ENCODE results near the gene STARD13. TPM values are rescaled to one million over a fixed set of nuclear protein-coding genes. Genes with fewer than 3 reads are reported as not detected.

STARD13 gene
- total RNA-seq, 1 experiment from 2014 or later = 4.1 TPM

GRCh38 chr13:33207615-33207961 lies 78.0 kb downstream of the STARD13 start:
- H2AFZ ChIP-seq (ENCODE audit: low read depth, low read length, poor library complexity, severe bottlenecking) = no peak overlapping the region
- no TSS peak for BruUV-seq (replicated peaks)
- H3K9me3 ChIP-seq (ENCODE audit: control insufficient read depth in 1 of 2, insufficient read depth in 1 of 2, low read depth in 1 of 2, low read length in 2 of 2) = no peaks in the 10 kb centered on the region
- TF ChIP-seq SP1 (IDR thresholded peaks at IDR 0.05; ENCODE audit: low read depth) (no peak), MAX (IDR thresholded peaks at IDR 0.05) (no peak), TCF7L2 (IDR thresholded peaks at IDR 0.05; ENCODE audit: borderline replicate concordance, extremely low read depth, insufficient read depth, insufficient read length) (no peak), CEBPB (IDR thresholded peaks at IDR 0.05; ENCODE audit: low read depth) (no peak), ATF3 (IDR thresholded peaks at IDR 0.05) (no peak)
- no peaks in the 10 kb centered on the region for H3K36me3 ChIP-seq (ENCODE audit: control insufficient read depth in 1 of 2, insufficient read depth in 2 of 2, low read length in 2 of 2)
- no peaks in the 10 kb centered on the region for H3K9me2 ChIP-seq (ENCODE audit: insufficient read depth)
- H3K27me3 ChIP-seq (ENCODE audit: insufficient read depth, low read length) = no peaks in the 10 kb centered on the region
- no peak overlapping the region for H3K4me3 ChIP-seq (replicated peaks in 1 of 2; ENCODE audit: low read depth in 1 of 2, low read length in 2 of 2)
- H4K20me1 ChIP-seq (ENCODE audit: insufficient read depth) = no peaks in the 10 kb centered on the region
- H3K9ac ChIP-seq (ENCODE audit: low read length) = no peak overlapping the region
- intact Hi-C loops (cut with micrococcal nuclease) = no loop called here
- no peak for DNase-seq (ENCODE audit: low read depth, low spot score)
- CTCF ChIA-PET = no interaction called here
- no peak for ATAC-seq
- H3K79me2 ChIP-seq (ENCODE audit: insufficient read depth, low read length) = no peaks in the 10 kb centered on the region
- H3K4me2 ChIP-seq (ENCODE audit: low read length) = no peak overlapping the region
- H3K4me1 ChIP-seq (ENCODE audit: control insufficient read depth in 1 of 2, insufficient read depth in 2 of 2, low read length in 2 of 2) = peaks cover 2 to 10% of the 10 kb centered on the region in 2 experiments; a peak in 2 of 4 replicates
- RAD21 ChIA-PET (ENCODE audit: low non-redundant PET in 1 of 2, low total read pairs in 2 of 2, uncharacterized antibody in 2 of 2, unreplicated experiment in 2 of 2) = no interaction called here
- POLR2A ChIA-PET = no interaction called here
- no peak overlapping the region for H3K27ac ChIP-seq (ENCODE audit: low read depth, low read length)

GRCh38 chr13:33206945-33207614 lies 78.5 kb downstream of the STARD13 start:
- CTCF ChIA-PET = no interaction called here
- Histone ChIP-seq H3K36me3 (ENCODE audit: control insufficient read depth in 1 of 2, insufficient read depth in 2 of 2, low read length in 2 of 2) (no peaks in the 10 kb centered on the region), H3K4me3 (replicated peaks in 1 of 2; ENCODE audit: low read depth in 1 of 2, low read length in 2 of 2) (no peak overlapping the region), H3K27ac (ENCODE audit: low read depth, low read length) (no peak overlapping the region), H3K4me2 (ENCODE audit: low read length) (no peak overlapping the region), H3K9me2 (ENCODE audit: insufficient read depth) (no peaks in the 10 kb centered on the region), H3K27me3 (ENCODE audit: insufficient read depth, low read length) (no peaks in the 10 kb centered on the region), H3K79me2 (ENCODE audit: insufficient read depth, low read length) (no peaks in the 10 kb centered on the region), H3K9me3 (ENCODE audit: control insufficient read depth in 1 of 2, insufficient read depth in 1 of 2, low read depth in 1 of 2, low read length in 2 of 2) (no peaks in the 10 kb centered on the region), H3K4me1 (ENCODE audit: control insufficient read depth in 1 of 2, insufficient read depth in 2 of 2, low read length in 2 of 2) (peaks cover 2 to 10% of the 10 kb centered on the region in 2 experiments; a peak in 2 of 4 replicates), H2AFZ (ENCODE audit: low read depth, low read length, poor library complexity, severe bottlenecking) (no peak overlapping the region), H4K20me1 (ENCODE audit: insufficient read depth) (no peaks in the 10 kb centered on the region), H3K9ac (ENCODE audit: low read length) (no peak overlapping the region)
- DNase-seq (ENCODE audit: low read depth, low spot score) (no peak), ATAC-seq (no peak)
- TF ChIP-seq POLR2AphosphoS5 (IDR thresholded peaks at IDR 0.05; ENCODE audit: low read depth, low read length) (no peak), ZNF274 (IDR thresholded peaks at IDR 0.05; ENCODE audit: low read depth, low read length) (no peak)
- BruUV-seq (replicated peaks) = no TSS peak
- RAD21 ChIA-PET (ENCODE audit: low non-redundant PET in 1 of 2, low total read pairs in 2 of 2, uncharacterized antibody in 2 of 2, unreplicated experiment in 2 of 2) = no interaction called here
- POLR2A ChIA-PET = no interaction called here
- intact Hi-C loops (cut with micrococcal nuclease) = no loop called here
